Measurements from ENCODE around the gene AP2A2.

Gene AP2A2

DNA sequence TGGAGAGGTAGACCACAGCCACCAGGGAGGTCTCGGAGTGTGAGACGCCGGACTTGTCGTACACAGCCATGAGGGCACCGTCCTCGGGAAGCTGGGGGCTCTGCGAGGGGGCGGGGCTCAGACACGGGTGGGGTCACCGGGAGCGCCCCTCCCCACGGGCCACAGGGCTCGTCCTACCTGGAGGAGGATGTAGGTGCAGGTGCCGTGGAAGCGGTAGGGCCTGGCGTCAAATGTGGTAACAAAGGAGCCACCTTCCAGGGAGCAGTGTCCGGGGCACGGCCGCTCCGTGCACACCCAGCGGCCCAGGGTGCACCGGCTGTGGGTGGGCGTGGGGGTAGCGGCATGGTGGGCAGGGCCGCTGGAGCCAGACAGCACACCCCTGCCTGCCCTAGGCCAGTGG is 103.4 kb downstream of the AP2A2 start:
- H3K27ac ChIP-seq (ENCODE audit: extremely low read depth, low read depth, low read length): no peak overlapping the region
- TF ChIP-seq EGR2 (tag by site-specific recombination; IDR thresholded peaks at IDR 0.05; ENCODE audit: low read depth) (0 out of 2 replicates have a peak, but pooled peaks have one; percentile 11), ZNF335 (tag by site-specific recombination; conservative IDR thresholded peaks at IDR 0.05) (no peak)
- ChIA-PET CTCF (interaction anchor here (0.6 kb wide), 2 partner anchors 23 to 40 kb away, joined by 3 read pairs; no protein-coding TSS in a partner anchor), POLR2A (no interaction called here)
- H3K4me1 ChIP-seq (ENCODE audit: control insufficient read depth, insufficient read depth, low read length): no peaks in the 10 kb centered on the region
- no peaks in the 10 kb centered on the region for H3K9me3 ChIP-seq (ENCODE audit: control insufficient read depth, insufficient read depth, low read depth, low read length)
- no peaks in the 10 kb centered on the region for H3K36me3 ChIP-seq (ENCODE audit: control insufficient read depth in 2 of 2, insufficient read depth in 1 of 2, low read length in 2 of 2)
- no peak overlapping the region for H3K4me3 ChIP-seq (ENCODE audit: low read depth, low read length)

DNA sequence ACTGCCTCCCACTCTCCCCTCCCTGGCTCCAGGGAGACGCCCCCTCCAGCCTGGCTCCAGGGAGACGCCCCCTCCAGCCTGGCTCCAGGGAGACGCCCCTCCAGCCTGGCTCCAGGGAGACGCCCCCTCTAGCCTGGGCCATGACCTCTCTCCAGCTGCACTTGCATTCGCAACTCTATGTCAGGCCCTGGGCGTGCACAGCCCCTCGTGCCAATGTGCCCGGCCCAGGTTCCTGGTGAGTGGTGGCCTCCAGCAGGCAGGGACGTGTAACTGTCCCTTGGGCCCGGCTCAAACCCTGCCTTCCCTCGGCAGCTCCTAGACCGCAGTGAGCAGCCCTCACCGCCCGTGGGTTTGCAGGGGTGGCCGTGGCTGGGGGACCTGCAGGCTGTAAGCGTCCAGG is 104.0 kb downstream of the AP2A2 start:
- H3K4me3 ChIP-seq (ENCODE audit: low read depth, low read length): no peak overlapping the region
- H3K4me1 ChIP-seq (ENCODE audit: control insufficient read depth, insufficient read depth, low read length): no peaks in the 10 kb centered on the region
- H3K36me3 ChIP-seq (ENCODE audit: control insufficient read depth in 2 of 2, insufficient read depth in 1 of 2, low read length in 2 of 2): no peaks in the 10 kb centered on the region
- no peaks in the 10 kb centered on the region for H3K9me3 ChIP-seq (ENCODE audit: control insufficient read depth, insufficient read depth, low read depth, low read length)
- no peak for TF ChIP-seq ZNF549 (tag by site-specific recombination; IDR thresholded peaks at IDR 0.05)
- TF ChIP-seq ZNF223 (tag by site-specific recombination; IDR thresholded peaks at IDR 0.05): no peak
- TF ChIP-seq ZSCAN23 (tag by site-specific recombination; IDR thresholded peaks at IDR 0.05): no peak
- no peak; the same call in 1 of the 2 replicates for TF ChIP-seq GLIS2 (tag by site-specific recombination; IDR thresholded peaks at IDR 0.05)
- TF ChIP-seq, protein P1, sequence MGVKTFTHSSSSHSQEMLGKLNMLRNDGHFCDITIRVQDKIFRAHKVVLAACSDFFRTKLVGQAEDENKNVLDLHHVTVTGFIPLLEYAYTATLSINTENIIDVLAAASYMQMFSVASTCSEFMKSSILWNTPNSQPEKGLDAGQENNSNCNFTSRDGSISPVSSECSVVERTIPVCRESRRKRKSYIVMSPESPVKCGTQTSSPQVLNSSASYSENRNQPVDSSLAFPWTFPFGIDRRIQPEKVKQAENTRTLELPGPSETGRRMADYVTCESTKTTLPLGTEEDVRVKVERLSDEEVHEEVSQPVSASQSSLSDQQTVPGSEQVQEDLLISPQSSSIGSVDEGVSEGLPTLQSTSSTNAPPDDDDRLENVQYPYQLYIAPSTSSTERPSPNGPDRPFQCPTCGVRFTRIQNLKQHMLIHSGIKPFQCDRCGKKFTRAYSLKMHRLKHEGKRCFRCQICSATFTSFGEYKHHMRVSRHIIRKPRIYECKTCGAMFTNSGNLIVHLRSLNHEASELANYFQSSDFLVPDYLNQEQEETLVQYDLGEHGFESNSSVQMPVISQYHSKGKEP (tag by site-specific recombination; IDR thresholded peaks at IDR 0.05): no peak
- no peak for TF ChIP-seq ZNF426 (tag by site-specific recombination; IDR thresholded peaks at IDR 0.05)
- TF ChIP-seq ZNF561 (tag by site-specific recombination; IDR thresholded peaks at IDR 0.05; ENCODE audit: borderline replicate concordance): no peak
- TF ChIP-seq TCF7L2 (IDR thresholded peaks at IDR 0.05; ENCODE audit: borderline replicate concordance, low read depth, low read length): no peak
- TF ChIP-seq, protein P2, sequence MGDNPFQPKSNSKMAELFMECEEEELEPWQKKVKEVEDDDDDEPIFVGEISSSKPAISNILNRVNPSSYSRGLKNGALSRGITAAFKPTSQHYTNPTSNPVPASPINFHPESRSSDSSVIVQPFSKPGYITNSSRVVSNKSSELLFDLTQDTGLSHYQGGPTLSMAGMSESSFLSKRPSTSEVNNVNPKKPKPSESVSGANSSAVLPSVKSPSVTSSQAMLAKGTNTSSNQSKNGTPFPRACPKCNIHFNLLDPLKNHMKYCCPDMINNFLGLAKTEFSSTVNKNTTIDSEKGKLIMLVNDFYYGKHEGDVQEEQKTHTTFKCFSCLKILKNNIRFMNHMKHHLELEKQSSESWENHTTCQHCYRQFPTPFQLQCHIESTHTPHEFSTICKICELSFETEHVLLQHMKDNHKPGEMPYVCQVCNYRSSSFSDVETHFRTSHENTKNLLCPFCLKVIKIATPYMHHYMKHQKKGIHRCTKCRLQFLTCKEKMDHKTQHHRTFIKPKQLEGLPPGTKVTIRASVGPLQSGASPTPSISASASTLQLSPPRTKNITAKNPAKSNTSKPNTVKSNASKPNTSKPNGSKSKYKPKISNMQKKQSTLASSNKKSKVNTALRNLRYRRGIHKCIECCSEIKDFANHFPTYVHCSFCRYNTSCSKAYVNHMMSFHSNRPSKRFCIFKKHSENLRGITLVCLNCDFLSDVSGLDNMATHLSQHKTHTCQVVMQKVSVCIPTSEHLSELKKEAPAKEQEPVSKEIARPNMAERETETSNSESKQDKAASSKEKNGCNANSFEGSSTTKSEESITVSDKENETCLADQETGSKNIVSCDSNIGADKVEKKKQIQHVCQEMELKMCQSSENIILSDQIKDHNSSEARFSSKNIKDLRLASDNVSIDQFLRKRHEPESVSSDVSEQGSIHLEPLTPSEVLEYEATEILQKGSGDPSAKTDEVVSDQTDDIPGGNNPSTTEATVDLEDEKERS (tag by site-specific recombination; IDR thresholded peaks at IDR 0.05): no peak
- no peak for TF ChIP-seq ZNF169 (tag by site-specific recombination; IDR thresholded peaks at IDR 0.05)
- TF ChIP-seq, protein P3, sequence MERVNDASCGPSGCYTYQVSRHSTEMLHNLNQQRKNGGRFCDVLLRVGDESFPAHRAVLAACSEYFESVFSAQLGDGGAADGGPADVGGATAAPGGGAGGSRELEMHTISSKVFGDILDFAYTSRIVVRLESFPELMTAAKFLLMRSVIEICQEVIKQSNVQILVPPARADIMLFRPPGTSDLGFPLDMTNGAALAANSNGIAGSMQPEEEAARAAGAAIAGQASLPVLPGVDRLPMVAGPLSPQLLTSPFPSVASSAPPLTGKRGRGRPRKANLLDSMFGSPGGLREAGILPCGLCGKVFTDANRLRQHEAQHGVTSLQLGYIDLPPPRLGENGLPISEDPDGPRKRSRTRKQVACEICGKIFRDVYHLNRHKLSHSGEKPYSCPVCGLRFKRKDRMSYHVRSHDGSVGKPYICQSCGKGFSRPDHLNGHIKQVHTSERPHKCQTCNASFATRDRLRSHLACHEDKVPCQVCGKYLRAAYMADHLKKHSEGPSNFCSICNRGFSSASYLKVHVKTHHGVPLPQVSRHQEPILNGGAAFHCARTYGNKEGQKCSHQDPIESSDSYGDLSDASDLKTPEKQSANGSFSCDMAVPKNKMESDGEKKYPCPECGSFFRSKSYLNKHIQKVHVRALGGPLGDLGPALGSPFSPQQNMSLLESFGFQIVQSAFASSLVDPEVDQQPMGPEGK (tag by site-specific recombination; IDR thresholded peaks at IDR 0.05): no peak
- no peak for TF ChIP-seq ZNF214 (tag by site-specific recombination; IDR thresholded peaks at IDR 0.05; ENCODE audit: borderline replicate concordance)
- no peak for TF ChIP-seq ZNF701 (tag by site-specific recombination; IDR thresholded peaks at IDR 0.05)
- TF ChIP-seq ZFP69B (tag by site-specific recombination; IDR thresholded peaks at IDR 0.05): no peak
- ChIA-PET CTCF (interaction anchor here (0.6 kb wide), 2 partner anchors 22 to 41 kb away, joined by 3 read pairs; no protein-coding TSS in a partner anchor), POLR2A (no interaction called here)
- H3K27ac ChIP-seq (ENCODE audit: extremely low read depth, low read depth, low read length): no peak overlapping the region

DNA sequence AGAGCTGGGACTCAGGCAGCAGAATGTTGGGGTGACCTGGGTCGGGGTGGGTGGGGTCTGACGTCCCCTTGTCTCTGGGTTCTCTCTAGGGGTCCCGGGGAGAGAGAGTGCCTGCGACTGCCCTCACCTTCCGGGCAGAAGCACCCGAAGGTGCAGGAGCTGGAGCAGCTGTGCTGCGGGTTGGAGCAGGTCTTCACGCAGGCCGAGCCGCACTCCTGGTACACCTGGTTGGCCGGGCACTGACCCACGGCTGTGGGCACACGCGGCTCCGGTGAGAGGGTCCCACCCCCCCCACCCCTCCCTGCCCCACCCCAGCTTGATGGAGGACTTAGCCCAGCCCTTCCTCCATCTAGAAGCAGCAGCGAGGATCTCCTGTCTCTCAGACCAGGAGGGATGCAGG is 104.4 kb downstream of the AP2A2 start:
- Histone ChIP-seq H3K27ac (ENCODE audit: extremely low read depth, low read depth, low read length) (no peak overlapping the region), H3K9me3 (ENCODE audit: control insufficient read depth, insufficient read depth, low read depth, low read length) (no peaks in the 10 kb centered on the region), H3K36me3 (ENCODE audit: control insufficient read depth in 2 of 2, insufficient read depth in 1 of 2, low read length in 2 of 2) (no peaks in the 10 kb centered on the region), H3K4me3 (ENCODE audit: low read depth, low read length) (no peak overlapping the region), H3K4me1 (ENCODE audit: control insufficient read depth, insufficient read depth, low read length) (no peaks in the 10 kb centered on the region)
- TF ChIP-seq ZNF121 (tag by site-specific recombination; IDR thresholded peaks at IDR 0.05) (no peak), ZNF555 (tag by site-specific recombination; conservative IDR thresholded peaks at IDR 0.05) (no peak), ZNF37A (tag by site-specific recombination; IDR thresholded peaks at IDR 0.05) (no peak), TRIM28 (IDR thresholded peaks at IDR 0.05; ENCODE audit: borderline replicate concordance, low read length) (no peak), ZNF768 (tag by site-specific recombination; IDR thresholded peaks at IDR 0.05) (no peak), ZNF132 (tag by site-specific recombination; IDR thresholded peaks at IDR 0.05; ENCODE audit: borderline replicate concordance) (no peak)
- CTCF ChIA-PET: no interaction called here
- POLR2A ChIA-PET: no interaction called here
